GM18517 (cell line): ENCODE results near the gene NOP16.

Experiments used
- ATAC-seq: cut with Tn5 transposase; IDR thresholded peaks from one replicate; pipeline ENCODE4 v1.9.1; 2021; ENCODE audit warnings: mild to moderate bottlenecking, moderate library complexity; ENCODE audit not compliant: unreplicated experiment

The NOP16 gene

GRCh38 chr5:176361437-176362232, 26.8 kb downstream of the NOP16 start, which contains the start of gene KIAA1191:
Gene KIAA1191, minus strand, starts transcription at chr5:176361764. Its CDS starts 2,256 bp downstream, at chr5:176359508.
- ATAC-seq = peak; percentile 87

DNA sequence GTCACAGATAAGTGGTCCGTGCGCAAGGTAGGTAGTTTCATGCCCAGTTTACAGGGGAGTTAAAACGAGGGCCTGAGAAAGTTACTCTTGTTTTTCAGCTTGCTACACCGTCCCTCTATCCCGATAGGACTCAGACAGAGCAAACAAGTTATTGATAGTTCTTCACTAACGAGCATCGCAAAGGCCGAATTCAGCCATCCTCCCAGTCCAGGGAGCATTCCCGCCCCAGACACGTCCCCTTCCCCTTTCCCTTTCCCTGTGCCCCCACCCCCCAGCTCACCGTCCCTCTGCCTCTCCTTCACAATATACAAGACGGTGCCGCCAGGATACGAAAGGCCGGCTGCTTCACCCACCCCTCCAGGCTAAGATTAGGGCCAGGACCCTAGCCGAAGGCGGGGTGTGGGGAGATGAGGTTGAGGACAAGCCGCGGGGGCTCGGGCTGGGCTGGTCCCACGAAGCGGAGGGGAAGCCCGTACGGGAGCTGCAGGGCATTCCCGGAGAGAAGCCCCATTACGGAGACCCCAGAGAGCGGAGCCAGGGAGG, 27.4 kb downstream of the NOP16 start:
- ATAC-seq = no peak

DNA sequence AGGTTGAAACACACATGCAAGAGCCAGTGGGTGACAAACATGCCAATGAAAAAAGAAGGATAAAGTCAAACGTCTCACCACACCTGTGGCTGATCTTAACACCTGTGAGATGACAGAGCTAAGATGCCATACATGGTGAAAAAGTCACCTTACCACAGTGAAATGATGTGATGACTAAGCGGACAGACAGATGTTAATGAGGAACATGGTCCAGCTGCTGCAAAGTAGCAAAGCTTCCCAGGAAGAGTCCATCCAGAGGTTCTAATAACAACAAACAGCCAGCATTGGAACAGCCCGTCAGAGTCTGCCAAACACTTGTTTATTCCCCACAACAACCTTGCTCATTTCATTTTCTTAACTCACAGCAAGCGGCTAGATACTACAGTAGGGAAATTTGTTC, 28.7 kb downstream of the NOP16 start:
- no peak for ATAC-seq

GRCh38 chr5:176356179-176356566, 32.2 kb downstream of the NOP16 start:
- ATAC-seq = no peak

GRCh38 chr5:176355400-176356178, 32.8 kb downstream of the NOP16 start:
- ATAC-seq = no peak

DNA sequence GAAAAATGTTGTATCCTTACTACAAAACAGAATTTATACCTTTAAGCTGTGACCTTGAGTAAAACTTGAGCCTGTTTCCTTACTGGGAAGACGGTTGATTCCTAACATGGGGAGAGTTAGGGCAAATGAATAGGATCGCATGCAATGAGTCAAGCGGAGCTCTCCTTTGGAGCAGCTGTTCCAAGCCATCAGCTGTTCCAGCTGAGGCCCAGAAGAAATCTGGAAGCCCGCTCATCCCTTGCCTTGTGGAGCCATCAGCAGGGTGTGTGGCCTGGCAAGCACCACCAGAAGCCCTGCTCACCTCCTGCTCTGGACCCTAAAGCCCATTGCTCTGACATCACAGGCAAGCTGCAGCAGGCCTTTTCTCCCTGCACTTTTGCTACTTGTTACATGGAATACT, 34.9 kb downstream of the NOP16 start:
- ATAC-seq = no peak

DNA sequence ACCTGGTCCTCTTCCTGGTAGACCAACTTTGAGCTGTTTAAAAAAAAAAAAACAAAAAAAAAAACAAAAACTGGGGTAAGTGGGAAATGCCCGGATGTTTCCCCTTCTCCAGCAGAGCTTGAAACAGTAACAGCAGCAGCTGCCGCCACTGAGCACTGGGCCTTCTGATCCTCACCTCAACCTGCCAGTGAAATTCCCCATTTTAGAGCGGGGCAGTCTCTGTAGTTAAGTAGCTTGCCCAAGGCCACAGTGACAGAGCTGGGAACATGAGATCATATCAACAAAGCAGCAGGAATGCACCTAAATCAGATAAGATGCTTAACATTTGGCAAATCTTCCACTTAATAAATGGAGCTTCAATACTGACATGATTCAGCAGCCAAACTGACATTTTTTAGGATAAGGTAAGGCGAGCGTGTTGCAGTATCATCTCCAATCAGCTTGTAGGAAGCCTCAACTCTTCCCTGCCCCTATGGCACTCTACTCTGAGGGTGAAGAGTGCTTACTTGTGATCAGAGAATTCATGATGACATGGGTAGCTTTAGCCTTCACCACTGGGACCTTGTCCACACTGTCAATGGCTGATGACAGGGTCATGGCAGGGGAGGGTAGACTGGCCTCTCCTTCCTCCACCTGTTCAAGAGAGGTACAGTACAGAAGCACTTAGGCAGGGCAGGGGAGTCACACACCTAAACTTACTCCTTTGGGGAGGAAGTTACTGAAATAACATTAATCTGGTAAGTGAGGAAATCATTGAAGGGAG, 36.1 kb downstream of the NOP16 start:
- no peak for ATAC-seq

GRCh38 chr5:176350416-176350815, 38.0 kb downstream of the NOP16 start:
- ATAC-seq = no peak

DNA sequence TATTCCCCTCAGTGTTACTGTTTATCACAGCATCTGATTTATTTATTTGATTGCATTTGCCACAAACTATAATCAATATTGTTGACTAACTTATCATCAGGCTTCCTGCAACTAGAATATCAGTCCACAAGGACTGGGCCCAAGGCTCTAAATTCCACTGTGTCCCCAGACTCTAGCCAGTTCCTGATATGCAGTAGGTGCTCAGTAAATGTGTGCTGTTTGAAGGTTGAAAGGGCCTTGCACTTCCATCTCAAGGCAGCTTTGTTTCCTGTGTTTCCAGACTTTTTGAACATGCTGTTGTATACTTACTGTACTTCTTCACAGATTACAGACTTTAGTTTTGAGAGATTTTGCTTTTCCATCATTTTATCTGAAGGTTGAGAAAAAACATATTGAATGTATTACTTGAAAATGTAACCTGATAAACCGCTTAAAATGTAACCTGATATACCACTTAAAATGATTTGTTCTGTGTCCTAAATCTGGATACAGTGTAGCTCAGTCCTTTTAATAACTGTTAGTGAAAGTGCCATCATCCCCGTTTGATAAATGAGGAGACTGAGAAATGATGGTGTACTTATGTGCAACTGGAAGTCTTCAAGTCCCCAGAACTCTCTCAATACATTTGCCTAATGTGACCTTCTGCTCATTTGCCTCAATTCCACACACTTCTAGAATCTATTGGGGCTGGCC, 45.5 kb downstream of the NOP16 start:
- no peak for ATAC-seq

DNA sequence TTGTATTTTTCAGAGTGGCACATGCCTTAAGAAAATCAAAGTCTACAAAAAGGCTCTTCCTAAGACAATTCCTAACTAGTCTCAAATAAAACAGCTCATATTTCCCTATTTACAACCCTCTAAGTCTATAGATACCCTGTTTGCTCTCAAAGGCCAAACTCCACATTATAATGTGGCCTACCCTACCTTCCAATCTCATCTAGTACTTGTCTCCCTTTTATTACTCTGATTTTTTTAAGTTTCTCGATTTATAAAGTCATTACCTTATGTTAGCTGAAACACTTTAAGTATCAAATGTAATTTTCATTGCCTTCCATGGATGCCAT, 46.3 kb downstream of the NOP16 start:
- no peak for ATAC-seq

GRCh38 chr5:176341325-176342157, 46.9 kb downstream of the NOP16 start:
- no peak for ATAC-seq

- ATAC-seq = no peak
Measured at GRCh38 chr5:176339304-176339703, 49.1 kb downstream of the NOP16 start.

- ATAC-seq = no peak
Measured at GRCh38 chr5:176337913-176338312, 50.5 kb downstream of the NOP16 start.

GRCh38 chr5:176334031-176334770, 54.2 kb downstream of the NOP16 start:
- no peak for ATAC-seq
